NCI-H510A (cell line): Measurements from ENCODE around the gene POLR3H.
A peak's percentile ranks its signal among the peaks of the same experiment; 100 is the strongest.

Experiments
- DNase-seq: peaks from one replicate; lab custom pipeline; 2025; lab: John Stamatoyannopoulos, UW

POLR3H gene

GRCh38 chr22:41535244-41535643 is 9.0 kb downstream of the POLR3H start:
- DNase-seq, result peak; percentile 10

- no peak for DNase-seq
Measured at GRCh38 chr22:41534219-41534618, 10.1 kb downstream of the POLR3H start.

DNA sequence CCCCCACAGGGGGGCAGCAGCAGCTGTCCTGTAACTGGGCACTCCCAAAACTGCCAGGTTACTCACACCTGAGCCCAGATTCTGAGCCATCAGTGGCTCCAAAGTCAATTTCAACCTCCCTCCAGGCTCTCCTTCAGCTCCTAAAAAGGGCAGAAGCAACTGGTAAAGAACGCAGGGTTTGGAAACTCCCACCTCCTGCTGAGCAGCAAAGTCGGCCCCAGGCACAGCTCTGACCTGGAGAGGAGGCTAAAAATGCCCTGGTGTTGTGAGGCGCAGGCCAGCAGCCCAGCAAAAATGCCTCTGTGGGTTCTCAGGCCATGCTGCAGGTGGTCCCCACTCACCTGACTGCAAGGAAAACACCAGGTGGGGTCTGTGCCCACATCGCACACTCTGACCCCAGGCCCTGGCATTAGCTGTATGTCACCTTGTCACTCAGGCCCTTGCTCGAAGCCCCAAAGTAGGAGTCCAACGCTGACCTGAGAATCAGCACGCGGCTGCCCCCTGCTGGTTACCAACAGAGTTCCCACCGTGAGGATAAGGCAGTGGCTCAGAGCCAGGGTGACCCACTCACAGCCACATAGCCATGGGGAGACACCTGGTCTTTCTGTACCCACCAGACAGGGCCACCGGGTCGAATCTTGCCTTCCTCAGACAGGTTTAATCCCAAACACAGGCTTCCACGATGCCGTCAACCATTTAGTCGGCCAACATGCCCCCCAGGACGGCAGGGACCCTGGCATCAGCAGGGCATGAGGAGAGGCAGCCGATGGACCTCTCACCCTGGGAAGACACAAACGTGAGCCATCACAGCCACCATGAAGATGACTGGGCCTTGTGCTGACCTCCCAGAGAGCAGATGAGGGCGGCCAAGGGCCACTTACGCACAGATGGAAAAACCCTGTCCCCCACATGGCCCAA is 11.1 kb downstream of the POLR3H start:
- DNase-seq, result peak; percentile 35

DNA sequence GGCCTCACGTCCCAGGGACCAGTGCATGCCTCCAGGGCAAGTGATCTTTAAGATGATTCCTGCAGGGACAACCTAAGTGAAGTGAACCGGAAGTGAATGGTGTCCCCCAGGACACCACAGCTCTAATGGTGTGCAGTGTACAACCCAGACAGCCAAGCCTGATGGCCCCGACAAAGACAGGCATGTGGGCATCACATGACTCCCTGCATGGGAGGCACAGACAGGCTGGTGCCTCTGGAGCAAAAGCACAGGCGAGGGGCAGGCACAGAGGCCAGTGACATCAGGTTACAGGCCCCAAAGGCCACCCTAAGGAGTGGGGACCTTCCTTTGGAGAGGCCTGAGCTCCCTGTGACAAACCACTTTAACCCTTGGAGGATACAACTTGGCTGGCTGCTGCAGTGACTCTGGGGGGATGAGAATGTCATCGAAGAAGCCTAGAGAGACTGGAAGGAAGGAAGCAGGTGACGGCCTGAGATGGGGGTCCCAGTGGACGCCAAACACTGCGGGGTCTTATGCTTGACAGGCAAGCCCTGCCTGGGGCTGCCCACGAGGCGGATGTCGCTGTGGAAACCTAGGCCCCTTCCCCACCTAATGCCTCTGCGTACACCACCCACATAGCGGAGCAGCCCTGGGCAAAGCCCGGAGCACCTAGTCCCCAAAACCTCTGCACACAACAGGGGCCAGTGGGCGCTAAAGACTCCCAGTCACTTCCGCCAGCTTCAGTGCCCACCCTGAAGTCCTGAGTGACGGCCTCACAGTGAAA is 12.4 kb downstream of the POLR3H start:
- no peak for DNase-seq

DNA sequence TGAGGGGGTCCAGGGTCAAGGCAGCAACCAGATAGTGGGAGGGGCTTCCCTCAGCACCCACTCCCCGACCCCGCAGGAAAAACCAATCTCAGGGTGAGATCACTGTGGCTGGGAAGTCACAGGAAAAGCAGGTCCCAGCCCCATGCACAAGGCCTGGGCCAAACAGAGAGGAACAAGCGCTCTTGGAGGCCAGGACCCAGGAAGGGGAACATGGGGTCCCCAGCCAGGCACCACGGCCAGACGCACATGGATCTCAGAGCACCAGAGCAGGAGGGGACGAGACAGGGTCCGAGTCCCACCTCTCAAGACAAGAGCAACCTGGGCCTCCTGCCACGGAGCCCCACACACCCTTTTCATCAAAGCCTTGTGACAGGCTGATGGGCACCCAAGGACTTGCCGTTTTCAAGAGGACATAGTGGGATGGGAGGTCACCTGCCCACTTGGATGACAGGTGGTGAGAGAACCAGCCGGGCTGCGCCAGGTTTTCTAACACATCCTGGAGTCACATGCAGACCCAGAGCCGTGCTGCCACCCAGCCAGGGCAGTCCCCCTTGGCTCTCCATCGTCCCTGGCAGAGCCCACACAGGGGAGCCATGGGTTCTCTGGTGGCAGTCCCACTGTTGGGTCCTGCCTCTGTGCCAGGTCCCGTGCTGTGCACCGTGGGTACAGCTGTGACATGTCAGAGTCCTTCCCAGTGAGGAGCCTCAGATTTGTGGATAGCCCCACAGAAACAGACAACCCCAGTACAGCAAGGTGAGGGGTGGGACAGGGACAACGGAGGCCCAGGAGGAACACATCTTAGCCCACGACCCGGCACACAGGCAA is 13.2 kb downstream of the POLR3H start:
- DNase-seq, result no peak

- DNase-seq, result no peak
Measured at GRCh38 chr22:41528938-41529561, 15.2 kb downstream of the POLR3H start.

GRCh38 chr22:41528132-41528766 is 16.0 kb downstream of the POLR3H start:
- DNase-seq, result no peak

GRCh38 chr22:41526830-41527799 is 17.2 kb downstream of the POLR3H start:
- no peak for DNase-seq

- no peak for DNase-seq
Measured at GRCh38 chr22:41526226-41526829, 17.9 kb downstream of the POLR3H start.

GRCh38 chr22:41525450-41526225 is 18.6 kb downstream of the POLR3H start:
- no peak for DNase-seq

DNA sequence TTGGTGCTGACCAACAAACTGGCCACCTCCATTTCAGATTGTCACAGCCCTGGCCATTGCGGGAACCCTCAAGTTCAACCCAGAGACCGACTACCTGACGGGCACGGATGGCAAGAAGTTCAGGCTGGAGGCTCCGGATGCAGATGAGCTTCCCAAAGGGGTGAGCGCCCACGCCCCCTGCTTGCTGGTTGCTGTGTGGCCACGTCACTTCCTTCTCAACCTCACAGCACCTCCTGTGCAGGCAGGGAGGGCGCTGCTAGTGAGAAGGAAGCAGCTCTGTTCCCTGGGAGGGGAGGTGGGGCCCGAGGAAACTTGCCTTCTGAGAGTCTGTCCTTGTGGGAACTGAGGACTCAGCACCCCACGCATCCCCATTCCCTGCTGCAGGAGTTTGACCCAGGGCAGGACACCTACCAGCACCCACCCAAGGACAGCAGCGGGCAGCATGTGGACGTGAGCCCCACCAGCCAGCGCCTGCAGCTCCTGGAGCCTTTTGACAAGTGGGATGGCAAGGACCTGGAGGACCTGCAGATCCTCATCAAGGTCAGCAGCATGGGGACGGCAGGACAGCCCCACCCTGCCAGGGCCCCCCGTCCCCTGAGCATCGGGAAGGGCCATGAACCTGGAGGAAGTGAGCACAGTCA is 19.3 kb downstream of the POLR3H start:
- DNase-seq, result no peak

- no peak for DNase-seq
Measured at GRCh38 chr22:41524251-41524661, 20.0 kb downstream of the POLR3H start.

DNA sequence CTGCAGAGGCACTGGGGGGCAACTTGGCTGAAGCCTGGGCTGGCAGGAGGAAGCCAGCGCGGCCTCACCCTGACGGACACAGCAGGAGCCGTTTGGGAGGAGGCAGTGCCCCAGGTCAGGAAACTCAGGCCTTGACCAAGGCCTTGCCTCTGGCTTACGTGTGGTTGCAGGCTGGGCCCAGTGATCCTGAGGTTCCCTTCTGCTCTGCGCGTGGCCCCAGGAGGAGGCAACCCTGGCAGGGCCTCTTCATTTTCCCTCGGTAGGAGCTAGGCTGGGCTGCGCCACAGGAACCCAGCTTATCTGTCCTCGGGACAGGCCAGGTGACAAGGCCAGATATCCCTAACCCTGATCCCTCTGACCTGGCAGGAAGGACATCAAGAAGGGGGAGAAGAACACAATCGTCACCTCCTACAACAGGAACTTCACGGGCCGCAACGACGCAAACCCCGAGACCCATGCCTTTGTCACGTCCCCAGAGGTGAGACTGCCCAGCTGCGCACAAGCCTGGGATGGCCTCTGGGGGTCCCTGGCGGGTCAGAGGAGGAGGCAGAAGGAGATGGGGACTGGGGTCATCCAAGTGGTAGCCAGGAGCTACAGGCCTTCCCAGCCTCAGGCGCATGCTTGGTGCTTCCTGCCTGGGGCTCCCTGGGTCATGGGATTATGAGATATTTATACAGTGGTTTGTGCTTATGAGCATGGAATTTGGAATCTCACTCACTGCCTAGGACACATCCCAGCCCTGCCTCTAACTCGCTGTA is 20.6 kb downstream of the POLR3H start:
- no peak for DNase-seq

DNA sequence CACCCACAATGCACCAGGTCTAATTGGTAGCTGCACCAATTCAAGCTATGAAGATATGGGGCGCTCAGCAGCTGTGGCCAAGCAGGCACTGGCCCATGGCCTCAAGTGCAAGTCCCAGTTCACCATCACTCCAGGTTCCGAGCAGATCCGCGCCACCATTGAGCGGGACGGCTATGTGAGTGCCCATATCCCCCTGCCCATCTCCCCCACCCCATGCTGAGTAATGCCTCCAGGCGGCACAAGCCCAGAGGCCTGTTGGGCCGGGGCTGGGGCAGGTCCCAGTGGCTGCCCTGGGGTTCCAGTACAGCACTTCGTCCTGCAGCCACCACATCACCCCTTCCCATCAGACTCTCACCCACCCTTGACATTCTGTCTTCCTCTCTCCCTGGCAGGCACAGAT is 21.5 kb downstream of the POLR3H start:
- no peak for DNase-seq

DNA sequence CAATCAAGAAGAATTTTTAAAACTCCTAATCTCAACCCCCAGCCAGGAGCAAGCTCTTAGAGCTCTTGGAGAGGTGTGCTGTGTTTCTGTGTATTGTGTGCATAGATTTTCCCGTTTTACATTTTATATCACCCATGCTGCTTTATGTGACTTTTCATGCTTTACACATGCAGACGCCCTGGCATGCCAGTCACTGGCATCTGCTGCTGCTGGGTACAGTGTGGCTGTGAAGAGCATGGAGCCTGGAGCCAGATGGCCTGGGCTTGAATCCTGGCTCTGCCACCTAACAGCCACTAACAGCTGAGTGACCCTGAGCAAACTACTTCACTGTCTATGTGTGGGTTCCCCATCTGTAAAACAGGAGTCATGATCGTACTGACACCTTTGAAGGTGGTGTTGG is 23.1 kb downstream of the POLR3H start:
- DNase-seq, result no peak

GRCh38 chr22:41518048-41518347 is 26.3 kb downstream of the POLR3H start:
- DNase-seq, result no peak

DNA sequence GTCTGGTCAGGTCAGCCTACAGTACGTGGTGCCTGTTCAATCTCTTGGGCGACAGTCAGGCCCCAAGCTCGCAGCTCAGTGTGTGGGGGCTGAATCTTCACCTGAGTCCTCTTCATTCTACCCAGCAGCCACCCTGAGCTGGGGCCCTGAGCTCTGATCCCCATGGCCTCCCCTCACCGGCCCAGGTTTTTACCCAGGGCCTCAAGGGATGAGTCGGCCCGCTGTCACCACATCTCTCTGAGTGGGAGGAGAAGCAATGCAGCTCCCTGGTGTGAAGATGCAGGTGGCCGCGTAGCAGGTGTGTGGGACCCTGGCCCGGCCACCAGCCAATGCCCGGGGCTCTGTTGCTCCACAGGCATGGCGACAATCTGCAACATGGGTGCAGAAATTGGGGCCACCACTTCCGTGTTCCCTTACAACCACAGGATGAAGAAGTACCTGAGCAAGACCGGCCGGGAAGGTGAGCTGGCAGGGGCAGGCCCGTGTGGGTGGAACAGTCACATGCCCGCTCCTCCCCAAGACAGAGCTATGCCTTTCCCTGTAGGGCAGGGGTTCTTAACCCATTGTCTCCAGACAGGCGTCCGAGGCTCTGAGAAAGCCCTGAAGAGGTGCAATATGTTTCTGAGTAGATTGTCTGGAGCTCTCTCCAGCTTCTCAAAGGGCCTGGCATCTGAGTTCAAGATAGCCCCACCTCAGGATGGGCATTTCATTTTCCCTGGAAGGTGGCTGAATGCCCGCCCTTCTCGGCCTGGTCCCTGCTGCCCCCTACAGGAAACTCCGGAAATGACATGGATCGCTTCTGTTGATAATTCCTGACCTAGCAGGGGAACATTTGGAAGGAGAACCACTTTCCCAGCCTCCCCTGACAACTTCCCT is 26.9 kb downstream of the POLR3H start:
- DNase-seq, result peak; percentile 28
